PFSK-1 (cell line): ENCODE results near the gene GATC.

Experiments
- FOXP2 ChIP-seq: optimal IDR thresholded peaks from 2 replicates; pipeline ENCODE3; 2011; ENCODE audit warnings: borderline replicate concordance, control low read depth, inconsistent platforms; ENCODE audit not compliant: insufficient read depth; ENCODE audit errors: extremely low read length, extremely low read depth
- POLR2AphosphoS5 ChIP-seq: IDR thresholded peaks from 2 replicates; pipeline ENCODE4 v1.6.1; 2012; ENCODE audit warnings: low read depth, mild to moderate bottlenecking, control low read depth, low read length, moderate library complexity
- REST ChIP-seq, 2 experiments: IDR thresholded peaks; 2 replicates each; pipeline versions ENCODE4 v1.6.1 to v1.8.0; 2011 to 2012; ENCODE audit warnings: low read depth in 2 of 2, low read length in 2 of 2, control low read depth in 1 of 2, inconsistent platforms in 1 of 2, mild to moderate bottlenecking in 1 of 2, moderate library complexity in 1 of 2; ENCODE audit not compliant: insufficient read depth in 1 of 2
- SIN3A ChIP-seq: IDR thresholded peaks from 2 replicates; pipeline ENCODE4 v1.6.1; 2012; ENCODE audit warnings: mild to moderate bottlenecking, low read length, moderate library complexity, borderline replicate concordance; ENCODE audit not compliant: insufficient read depth
- TAF1 ChIP-seq: IDR thresholded peaks from 2 replicates; pipeline ENCODE4 v1.6.1; 2012; ENCODE audit warnings: low read length, control low read depth, borderline replicate concordance; ENCODE audit not compliant: insufficient read depth

The GATC gene

DNA sequence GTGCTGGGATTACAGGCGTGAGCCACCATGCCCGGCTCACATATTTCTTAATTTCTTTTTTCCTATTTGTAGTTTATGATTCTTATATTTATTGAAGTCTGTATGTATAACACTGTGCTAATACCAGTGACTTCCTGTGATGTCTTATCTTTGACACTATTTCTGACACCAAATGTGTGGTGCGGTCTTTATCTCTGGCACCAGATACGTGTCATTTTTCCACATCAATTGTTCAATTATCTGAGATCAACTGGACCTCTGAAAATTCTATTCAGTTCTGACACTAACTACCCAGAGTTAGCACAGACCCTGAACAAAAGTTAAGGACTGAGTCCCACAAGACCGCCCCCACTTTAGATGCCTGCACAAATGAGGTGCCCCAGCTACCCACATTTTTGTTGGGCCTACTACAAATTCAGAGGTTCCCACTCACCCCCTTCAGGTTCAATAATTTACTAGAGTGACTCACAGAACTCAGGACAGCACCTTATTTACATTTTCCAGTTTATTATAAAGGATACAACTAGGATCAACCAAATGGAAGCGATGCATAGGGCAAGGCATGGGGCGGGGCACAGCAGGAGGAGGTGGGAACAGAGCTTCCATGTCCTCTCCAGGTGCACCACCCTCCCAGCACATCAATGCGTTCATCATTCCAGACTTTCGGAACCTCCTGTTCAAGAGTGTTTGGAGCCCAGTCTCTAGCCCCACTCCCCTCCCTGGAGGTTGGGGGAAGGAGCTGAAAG, 35.0 kb downstream of the GATC start:
- no peak for TF ChIP-seq POLR2AphosphoS5
- TF ChIP-seq SIN3A = no peak
- no peak for TF ChIP-seq TAF1
- no peak for TF ChIP-seq REST (IDR thresholded peaks at IDR 0.05; ENCODE audit: insufficient read depth in 1 of 2, low read depth in 2 of 2, low read length in 2 of 2)
- TF ChIP-seq FOXP2 = no peak

- TF ChIP-seq SIN3A (no peak), REST (IDR thresholded peaks at IDR 0.05; ENCODE audit: insufficient read depth in 1 of 2, low read depth in 2 of 2, low read length in 2 of 2) (no peak), FOXP2 (no peak), POLR2AphosphoS5 (no peak), TAF1 (no peak)
Measured at GRCh38 chr12:120483621-120484020, 37.4 kb downstream of the GATC start.

- no peak for TF ChIP-seq FOXP2
- no peak for TF ChIP-seq POLR2AphosphoS5
- no peak for TF ChIP-seq SIN3A
- TF ChIP-seq REST (IDR thresholded peaks at IDR 0.05; ENCODE audit: insufficient read depth in 1 of 2, low read depth in 2 of 2, low read length in 2 of 2) = no peak
- TF ChIP-seq TAF1 = no peak
Measured at GRCh38 chr12:120485961-120486881, 40.0 kb downstream of the GATC start.

DNA sequence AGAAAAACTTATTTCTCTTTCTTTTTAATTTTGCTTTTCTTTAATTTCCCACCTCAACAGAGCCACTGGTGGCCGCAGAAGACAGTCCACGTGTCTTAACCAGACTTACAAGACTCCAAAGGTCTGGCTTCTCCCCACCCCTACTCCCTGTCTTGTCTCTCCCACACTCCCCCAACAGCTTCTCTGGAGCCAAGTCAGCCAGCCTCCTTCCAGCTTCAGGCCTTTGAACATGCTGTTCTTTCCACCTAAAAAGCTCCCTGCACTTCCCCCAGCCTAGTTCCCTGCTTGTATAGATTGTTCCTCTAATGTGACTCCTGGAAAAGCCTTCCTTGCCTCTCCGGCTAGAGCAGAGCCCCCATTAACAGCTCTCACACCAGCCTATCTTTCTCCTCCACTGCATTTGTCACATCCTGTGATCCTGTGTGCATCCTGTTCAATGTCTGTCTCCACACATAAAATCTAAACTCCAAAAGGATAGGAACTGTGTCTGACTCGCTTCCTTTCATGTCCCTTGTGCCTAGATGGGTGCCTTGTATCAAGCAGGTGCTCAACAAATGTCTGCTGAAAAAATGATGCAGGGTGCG, 41.9 kb downstream of the GATC start:
- TF ChIP-seq FOXP2 (no peak), SIN3A (no peak), REST (IDR thresholded peaks at IDR 0.05; ENCODE audit: insufficient read depth in 1 of 2, low read depth in 2 of 2, low read length in 2 of 2) (no peak), POLR2AphosphoS5 (no peak)
